Vagina (tissue), 2 donors: ENCODE results near the gene PRICKLE2.

Experiments
- POLR2A ChIP-seq, 2 donors: fragments of 450-650 bp; IDR thresholded peaks; one replicate each; pipeline ENCODE4 v1.6.1; 2017; ENCODE audit warnings: antibody characterized with exemption in 2 of 2, mild to moderate bottlenecking in 2 of 2, moderate library complexity in 2 of 2
- POLR2AphosphoS5 ChIP-seq, 2 donors: sonication (generic); formaldehyde crosslinking; IDR thresholded peaks; one replicate each; pipeline ENCODE4 v1.9.0; 2017; ENCODE audit warnings: antibody characterized with exemption in 2 of 2, mild to moderate bottlenecking in 2 of 2, low read depth in 1 of 2; ENCODE audit not compliant: insufficient read depth in 1 of 2
- TF ChIP-seq, protein P1 (sequence below), 3 experiments: fragments of 450-650 bp in 2 of 3; fragments of 200-600 bp in 1 of 3; sonication (generic) in 1 of 3; IDR thresholded peaks; one replicate each; pipeline ENCODE4 v1.5.1; 2017 to 2019; ENCODE audit warnings: antibody characterized with exemption in 3 of 3, mild to moderate bottlenecking in 2 of 3, moderate library complexity in 2 of 3

- TF ChIP-seq, protein P1, sequence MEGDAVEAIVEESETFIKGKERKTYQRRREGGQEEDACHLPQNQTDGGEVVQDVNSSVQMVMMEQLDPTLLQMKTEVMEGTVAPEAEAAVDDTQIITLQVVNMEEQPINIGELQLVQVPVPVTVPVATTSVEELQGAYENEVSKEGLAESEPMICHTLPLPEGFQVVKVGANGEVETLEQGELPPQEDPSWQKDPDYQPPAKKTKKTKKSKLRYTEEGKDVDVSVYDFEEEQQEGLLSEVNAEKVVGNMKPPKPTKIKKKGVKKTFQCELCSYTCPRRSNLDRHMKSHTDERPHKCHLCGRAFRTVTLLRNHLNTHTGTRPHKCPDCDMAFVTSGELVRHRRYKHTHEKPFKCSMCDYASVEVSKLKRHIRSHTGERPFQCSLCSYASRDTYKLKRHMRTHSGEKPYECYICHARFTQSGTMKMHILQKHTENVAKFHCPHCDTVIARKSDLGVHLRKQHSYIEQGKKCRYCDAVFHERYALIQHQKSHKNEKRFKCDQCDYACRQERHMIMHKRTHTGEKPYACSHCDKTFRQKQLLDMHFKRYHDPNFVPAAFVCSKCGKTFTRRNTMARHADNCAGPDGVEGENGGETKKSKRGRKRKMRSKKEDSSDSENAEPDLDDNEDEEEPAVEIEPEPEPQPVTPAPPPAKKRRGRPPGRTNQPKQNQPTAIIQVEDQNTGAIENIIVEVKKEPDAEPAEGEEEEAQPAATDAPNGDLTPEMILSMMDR (IDR thresholded peaks at IDR 0.05) = no peak
- TF ChIP-seq POLR2A (IDR thresholded peaks at IDR 0.05) (no peak), POLR2AphosphoS5 (IDR thresholded peaks at IDR 0.05; ENCODE audit: insufficient read depth in 1 of 2, low read depth in 1 of 2) (no peak)
These were observed 43.7 kb upstream of the PRICKLE2 start for GRCh38 chr3:64268926-64269325.
